IPS-18c (cell line): ENCODE data around the gene CELF2.
"Not testable (repeated sequence)": the region's sequence is repeated elsewhere in the genome, so short reads cannot be mapped to it uniquely, and the experiment has no call there.

Source experiments
- H3K4me3 ChIP-seq: 2 replicates; pipeline ENCODE4 v1.7.0; 2013; ENCODE audit warnings: low read depth, mild to moderate bottlenecking, low read length, moderate library complexity; ENCODE audit not compliant: insufficient read depth
- H3K9me3 ChIP-seq: one replicate; pipeline ENCODE4 v1.6.1; 2013; ENCODE audit warnings: mild to moderate bottlenecking, low read length, moderate library complexity; ENCODE audit not compliant: control insufficient read depth, insufficient read depth

The CELF2 gene

GRCh38 chr10:11341283-11341960 is 323.8 kb downstream of the CELF2 start:
- Histone ChIP-seq H3K4me3 (no peak overlapping the region), H3K9me3 (no peaks in the 10 kb centered on the region)

- H3K4me3 ChIP-seq, result no peak overlapping the region
- H3K9me3 ChIP-seq, result no peaks in the 10 kb centered on the region
These were observed 326.4 kb downstream of the CELF2 start for GRCh38 chr10:11344081-11344480.

GRCh38 chr10:11344550-11344949 is 326.9 kb downstream of the CELF2 start:
- H3K4me3 ChIP-seq, result no peak overlapping the region

GRCh38 chr10:11345224-11346054 is 327.8 kb downstream of the CELF2 start:
- Histone ChIP-seq H3K4me3 (no peak overlapping the region), H3K9me3 (no peaks in the 10 kb centered on the region)

More at GRCh38 chr10:11344550-11344949, 326.9 kb downstream of the CELF2 start:
- H3K9me3 ChIP-seq, result no peaks in the 10 kb centered on the region

GRCh38 chr10:11347580-11347979 is 329.9 kb downstream of the CELF2 start:
- not testable (repeated sequence) for H3K4me3 ChIP-seq, H3K9me3 ChIP-seq

- no peak overlapping the region for H3K4me3 ChIP-seq
- H3K9me3 ChIP-seq, result peaks cover 3% of the 10 kb centered on the region
These were observed 334.1 kb downstream of the CELF2 start for GRCh38 chr10:11351801-11352200.

- Histone ChIP-seq H3K4me3 (no peak overlapping the region), H3K9me3 (peaks cover 3% of the 10 kb centered on the region)
These were observed 335.6 kb downstream of the CELF2 start for GRCh38 chr10:11353006-11353896.

GRCh38 chr10:11354823-11355222 is 337.2 kb downstream of the CELF2 start:
- H3K9me3 ChIP-seq, result peaks cover 3% of the 10 kb centered on the region
- no peak overlapping the region for H3K4me3 ChIP-seq

GRCh38 chr10:11355592-11355991 is 337.9 kb downstream of the CELF2 start:
- Histone ChIP-seq H3K9me3 (peaks cover 3% of the 10 kb centered on the region), H3K4me3 (no peak overlapping the region)

- Histone ChIP-seq H3K9me3 (no peaks in the 10 kb centered on the region), H3K4me3 (no peak overlapping the region)
These were observed 339.8 kb downstream of the CELF2 start for GRCh38 chr10:11357439-11357838.

- Histone ChIP-seq H3K4me3 (no peak overlapping the region), H3K9me3 (peaks cover 2% of the 10 kb centered on the region)
These were observed 340.3 kb downstream of the CELF2 start for GRCh38 chr10:11358011-11358410.

- H3K9me3 ChIP-seq, result peaks cover 2% of the 10 kb centered on the region
- H3K4me3 ChIP-seq, result no peak overlapping the region; the same call in 1 of the 2 replicates
These were observed 341.4 kb downstream of the CELF2 start for GRCh38 chr10:11358923-11359575.

GRCh38 chr10:11359869-11360268 is 342.2 kb downstream of the CELF2 start:
- peaks cover 2% of the 10 kb centered on the region for H3K9me3 ChIP-seq
- H3K4me3 ChIP-seq, result no peak overlapping the region

GRCh38 chr10:11363497-11363896 is 345.8 kb downstream of the CELF2 start:
- Histone ChIP-seq H3K4me3 (no peak overlapping the region), H3K9me3 (peaks cover 2% of the 10 kb centered on the region)

GRCh38 chr10:11364241-11364640 is 346.6 kb downstream of the CELF2 start:
- Histone ChIP-seq H3K9me3 (peaks cover 2% of the 10 kb centered on the region), H3K4me3 (no peak overlapping the region)

GRCh38 chr10:11366889-11367288 is 349.2 kb downstream of the CELF2 start:
- not testable (repeated sequence) for H3K4me3 ChIP-seq, H3K9me3 ChIP-seq

- no peak overlapping the region for H3K4me3 ChIP-seq
These were observed 349.8 kb downstream of the CELF2 start for GRCh38 chr10:11367505-11367904.

More at GRCh38 chr10:11367505-11367904, 349.8 kb downstream of the CELF2 start:
- H3K9me3 ChIP-seq, result peaks cover 2% of the 10 kb centered on the region
